ENCODE measurements around the gene AADACL4.
A peak's percentile ranks its signal among the peaks of the same experiment; 100 is the strongest.

AADACL4 gene

DNA sequence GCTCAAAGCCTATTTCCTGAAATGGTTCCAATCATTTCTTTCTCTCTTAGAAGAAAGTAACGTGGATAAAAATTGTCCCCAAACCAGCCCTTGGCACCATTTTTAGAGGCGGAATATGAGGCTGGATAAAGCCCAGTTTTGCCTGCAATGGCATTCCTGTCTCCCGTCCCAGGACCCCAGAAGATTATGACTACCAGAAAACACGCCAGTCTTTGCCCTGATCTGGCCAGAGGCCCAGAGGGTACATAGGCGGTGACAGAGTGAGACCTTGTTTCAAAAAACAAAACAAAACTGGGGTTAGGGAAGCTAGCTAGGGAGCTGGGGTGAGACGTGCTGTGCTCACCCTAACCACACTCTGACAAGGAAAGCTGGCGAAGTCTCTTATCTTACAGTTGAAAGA is at the start of gene AADACL4:
Gene AADACL4 (plus strand): TSS at position 301 of the 400 bp plus-strand sequence. CDS start 462 bp downstream, outside the sequence.
- no peak for DNase-seq

DNA sequence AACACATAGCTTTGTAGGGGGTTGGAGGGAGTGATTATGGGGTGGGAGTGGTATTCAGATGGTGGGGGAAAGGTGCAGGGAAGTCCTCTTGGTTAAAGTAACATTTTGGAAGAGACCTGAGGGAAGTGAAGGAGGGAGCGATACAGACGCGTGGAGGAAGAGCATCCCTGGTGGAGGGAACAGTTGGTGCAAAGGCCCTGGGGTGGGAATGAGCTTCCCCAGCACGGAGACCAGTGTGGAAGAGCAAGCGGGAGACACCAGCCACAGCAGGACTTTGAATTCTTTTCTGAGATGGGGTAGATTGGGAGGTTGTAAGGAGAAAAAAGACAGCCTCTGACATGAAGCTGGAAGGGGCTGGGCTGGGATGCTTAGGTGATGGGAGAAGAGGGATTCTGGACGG is 49.4 kb upstream of the AADACL4 start:
- no peak for DNase-seq

GRCh38 chr1:12594966-12595756 is 48.7 kb upstream of the AADACL4 start:
- DNase-seq = peak; percentile 41

DNA sequence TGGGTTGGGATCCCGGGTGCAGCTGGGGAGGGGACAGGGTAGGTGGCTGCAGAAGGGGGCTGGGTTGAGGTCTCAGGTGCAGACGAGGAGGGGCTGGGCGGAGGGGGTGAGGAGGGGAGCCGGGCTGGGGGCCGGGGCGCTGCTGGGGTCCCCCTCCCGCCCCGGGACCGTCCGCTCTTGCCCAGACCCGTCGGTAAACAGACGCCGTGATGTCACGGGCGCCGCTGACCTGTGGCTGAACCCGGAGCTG is 48.2 kb upstream of the AADACL4 start:
- DNase-seq = no peak

DNA sequence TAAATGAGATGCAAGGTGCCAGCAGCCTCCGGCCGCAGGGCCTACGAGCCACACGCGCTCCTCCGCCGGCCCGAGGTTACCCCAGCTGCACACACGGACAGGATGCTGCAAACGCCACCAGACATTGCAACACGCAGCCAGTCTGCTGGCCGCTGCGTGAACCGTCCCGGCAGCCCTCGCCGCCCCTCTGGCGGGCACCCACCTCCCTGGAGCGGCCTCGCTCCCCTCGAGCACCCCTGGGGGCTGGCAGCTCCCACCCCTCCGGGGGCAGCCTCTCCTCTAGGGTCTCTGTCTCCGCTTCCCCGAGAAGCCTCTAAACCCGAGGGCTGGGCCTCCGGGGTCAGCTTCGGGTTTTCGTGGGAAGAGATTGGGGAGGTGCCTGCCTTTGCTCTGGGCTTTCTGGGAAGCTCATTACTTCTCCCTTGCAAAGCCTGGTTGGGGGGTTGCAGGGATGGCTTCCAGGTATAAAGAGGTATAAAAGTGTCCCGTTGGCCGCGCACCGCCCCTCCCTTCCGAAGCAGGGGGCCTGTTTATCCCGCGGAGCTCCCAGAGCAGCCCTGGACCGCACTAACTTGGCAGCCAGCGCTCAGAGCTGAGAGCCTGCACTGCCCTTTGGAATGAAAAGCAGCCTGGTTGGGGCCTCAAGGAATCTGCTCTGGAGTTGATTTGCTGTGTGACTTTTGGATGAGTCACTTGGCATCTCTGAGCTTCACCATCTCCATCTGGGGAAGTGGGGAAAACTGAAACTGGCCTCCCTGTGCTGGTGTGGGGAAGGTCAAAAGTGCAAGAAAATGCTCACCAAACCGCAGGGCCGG is 47.7 kb upstream of the AADACL4 start:
- DNase-seq = peak; percentile 95

DNA sequence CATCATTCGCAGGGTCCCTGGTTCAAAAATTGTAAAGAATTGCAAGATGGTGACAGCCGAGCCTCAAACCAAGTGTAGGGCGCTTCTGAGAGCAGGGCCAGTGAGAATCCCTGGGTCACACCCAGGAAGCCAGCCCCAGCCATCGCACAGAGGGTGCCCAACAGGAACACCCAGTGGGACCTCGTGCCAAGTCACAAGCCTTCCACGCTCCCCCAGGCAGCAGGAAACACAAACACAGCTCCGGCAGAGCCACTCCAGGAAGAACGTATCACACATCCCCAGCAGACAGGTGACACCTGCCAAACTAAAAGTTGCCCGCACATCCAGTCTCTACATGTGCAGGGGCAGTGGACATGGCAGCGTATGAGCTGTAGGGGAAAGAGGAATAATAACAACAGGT is 46.1 kb upstream of the AADACL4 start:
- DNase-seq = no peak

GRCh38 chr1:12598974-12599373 is 44.9 kb upstream of the AADACL4 start:
- no peak for DNase-seq

DNA sequence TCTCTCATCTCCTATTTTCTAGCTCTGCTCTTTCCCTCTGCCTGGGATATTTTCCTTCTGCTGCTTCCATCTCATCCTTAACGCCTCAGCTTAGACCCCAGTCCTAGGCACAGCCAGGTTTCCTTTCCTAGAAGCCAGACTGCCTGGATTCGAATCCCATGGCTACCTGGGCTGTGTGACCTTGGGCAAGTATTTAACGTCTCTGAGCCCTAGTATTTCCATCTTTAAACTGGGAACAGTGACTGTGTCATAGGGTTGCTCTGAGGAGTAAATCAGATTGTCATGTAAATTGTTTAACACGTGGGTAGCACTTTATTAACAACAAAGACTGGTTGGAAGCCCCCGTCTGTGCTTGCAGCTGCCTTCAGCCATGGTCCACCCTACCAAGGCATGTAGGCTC is 44.2 kb upstream of the AADACL4 start:
- no peak for DNase-seq

GRCh38 chr1:12600335-12600734 is 43.5 kb upstream of the AADACL4 start:
- no peak for DNase-seq

DNA sequence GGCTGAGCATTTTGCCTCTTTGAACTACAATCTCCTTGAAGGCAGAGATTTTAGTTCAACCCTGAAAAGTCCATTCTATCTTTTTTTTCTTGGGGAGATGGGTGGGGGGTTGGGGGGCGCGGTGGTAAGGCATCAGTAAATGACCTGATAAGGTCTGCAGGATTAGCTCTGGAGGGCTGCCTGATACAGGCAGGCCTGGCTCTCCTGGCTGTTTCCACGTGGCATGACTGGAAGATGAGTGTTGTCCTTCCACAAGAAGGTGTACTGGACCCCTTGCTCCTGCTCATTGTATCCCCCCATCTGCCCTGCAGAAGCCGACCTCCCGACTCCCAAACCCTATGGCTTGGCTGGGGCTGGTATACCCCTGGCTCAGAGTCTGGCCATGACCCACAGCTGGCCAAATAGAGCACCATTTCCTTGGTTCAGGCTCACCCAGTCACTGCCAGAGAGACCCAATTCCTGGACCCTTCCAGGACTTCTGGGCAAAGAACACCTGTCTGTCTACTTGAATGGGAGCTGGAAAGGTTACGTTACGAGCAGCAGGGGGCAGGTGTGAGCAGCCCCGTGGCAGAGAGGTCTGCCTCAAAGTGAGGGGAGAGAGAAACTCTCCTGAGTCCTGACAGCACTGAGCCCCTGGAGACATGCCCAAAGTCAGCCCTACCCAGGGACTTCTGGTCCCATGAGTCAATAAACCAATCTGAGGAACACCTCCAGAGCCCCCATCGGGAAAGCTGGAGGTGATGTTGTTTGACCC is 42.8 kb upstream of the AADACL4 start:
- DNase-seq = no peak

DNA sequence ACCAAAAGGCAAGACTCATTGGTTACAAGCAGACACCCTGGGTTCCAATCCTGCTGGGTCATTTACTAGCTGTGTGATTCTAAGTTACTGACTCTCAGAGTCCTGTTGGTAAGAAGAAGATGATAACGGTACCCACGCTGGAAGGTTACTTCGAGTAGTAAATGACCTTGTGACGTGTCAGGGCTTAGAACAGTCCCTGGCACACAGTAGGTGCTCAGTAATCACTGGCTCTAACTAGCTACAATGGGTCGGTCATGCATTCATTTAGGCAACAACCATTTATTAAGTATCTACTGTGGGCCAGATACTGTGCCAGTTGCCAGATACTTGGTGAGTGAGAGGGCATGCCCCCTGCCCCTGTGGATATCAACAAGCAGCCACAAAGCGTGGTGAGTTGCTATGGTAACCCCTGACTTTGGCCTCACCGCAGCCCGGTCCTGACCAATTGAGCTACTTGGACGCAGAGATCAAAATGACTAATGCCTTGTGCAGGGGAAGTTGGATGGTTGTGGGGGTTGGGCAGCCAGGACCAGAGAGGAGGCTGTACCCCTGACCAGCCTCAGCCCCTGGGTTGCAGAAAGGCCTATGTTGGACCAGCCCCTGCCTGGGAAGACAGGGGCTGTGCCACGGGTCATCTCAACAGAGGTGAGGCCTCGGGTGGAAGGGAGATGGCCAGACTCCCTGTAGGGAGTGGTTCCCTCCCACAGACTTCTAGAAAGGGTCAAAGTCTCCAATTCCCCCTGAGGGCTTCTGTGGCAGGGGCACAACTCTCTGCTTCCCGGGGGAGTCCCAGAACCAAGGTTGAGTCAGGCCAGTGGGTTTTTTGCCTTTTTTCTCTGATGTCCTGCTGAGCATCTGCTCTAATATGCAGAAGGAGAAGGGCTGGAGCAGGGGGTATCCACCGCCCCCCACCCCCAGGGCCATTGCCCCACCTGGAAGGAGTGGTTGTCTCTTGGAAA is 41.9 kb upstream of the AADACL4 start:
- no peak for DNase-seq

DNA sequence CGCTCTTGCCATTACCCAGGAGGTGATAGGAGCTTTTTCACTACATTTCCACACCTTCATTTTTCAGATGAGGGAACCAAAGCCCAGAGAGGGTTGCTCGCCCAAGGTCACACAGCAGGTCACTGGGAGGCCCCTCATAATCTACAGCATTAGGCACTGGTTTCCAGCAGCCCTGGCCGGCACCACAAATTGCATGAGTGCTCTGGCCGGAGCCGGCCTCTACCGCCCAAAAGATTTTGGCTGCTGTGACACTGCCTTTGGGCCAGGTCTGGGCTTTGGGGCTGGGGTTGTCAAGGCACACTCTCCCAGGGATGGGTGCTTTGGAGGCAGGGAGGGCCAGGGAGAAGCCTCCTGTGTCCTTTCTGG is 41.2 kb upstream of the AADACL4 start:
- DNase-seq = no peak

- no peak for DNase-seq
Observed at GRCh38 chr1:12603224-12603623, 40.7 kb upstream of the AADACL4 start.

- DNase-seq = peak; percentile 97
Observed at GRCh38 chr1:12604114-12604874, 39.6 kb upstream of the AADACL4 start.

DNA sequence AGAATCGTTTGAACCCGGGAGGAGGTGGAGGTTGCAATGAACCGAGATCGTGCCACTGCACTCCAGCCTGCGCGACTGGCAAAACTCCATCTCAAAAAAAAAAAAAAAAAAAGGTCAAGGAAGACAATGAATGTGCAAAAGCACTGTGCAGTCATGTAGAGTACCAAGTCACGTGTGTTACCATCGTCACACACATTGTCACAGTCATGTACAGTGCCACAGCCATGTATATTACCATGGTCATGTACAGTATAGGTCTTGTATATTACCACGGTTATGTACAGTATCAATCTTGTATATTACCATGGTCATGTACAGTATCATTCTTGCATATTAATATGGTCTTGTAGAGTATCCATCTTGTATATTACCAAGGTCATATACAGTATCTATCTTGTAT is 38.9 kb upstream of the AADACL4 start:
- DNase-seq = no peak

DNA sequence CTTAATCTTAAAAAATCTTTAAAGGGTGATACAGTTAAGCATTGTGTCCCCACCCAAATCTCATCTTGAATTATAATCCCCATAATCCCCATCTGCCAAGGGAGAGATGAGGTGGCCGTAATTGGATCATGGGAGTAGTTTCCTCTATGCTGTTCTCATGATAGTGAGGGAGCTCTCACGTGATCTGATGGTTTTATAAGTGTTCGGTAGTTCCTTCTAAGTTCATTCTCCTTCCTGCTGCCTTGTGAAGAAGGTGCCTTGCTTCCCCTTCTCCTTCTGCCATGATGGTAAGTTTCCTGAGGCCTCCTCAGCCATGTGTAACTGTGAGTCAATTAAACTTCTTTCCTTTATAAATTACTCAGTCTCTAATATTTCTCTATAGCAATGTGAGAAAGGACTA is 36.6 kb upstream of the AADACL4 start:
- DNase-seq = no peak

GRCh38 chr1:12608311-12608957 is 35.5 kb upstream of the AADACL4 start:
- DNase-seq = no peak

DNA sequence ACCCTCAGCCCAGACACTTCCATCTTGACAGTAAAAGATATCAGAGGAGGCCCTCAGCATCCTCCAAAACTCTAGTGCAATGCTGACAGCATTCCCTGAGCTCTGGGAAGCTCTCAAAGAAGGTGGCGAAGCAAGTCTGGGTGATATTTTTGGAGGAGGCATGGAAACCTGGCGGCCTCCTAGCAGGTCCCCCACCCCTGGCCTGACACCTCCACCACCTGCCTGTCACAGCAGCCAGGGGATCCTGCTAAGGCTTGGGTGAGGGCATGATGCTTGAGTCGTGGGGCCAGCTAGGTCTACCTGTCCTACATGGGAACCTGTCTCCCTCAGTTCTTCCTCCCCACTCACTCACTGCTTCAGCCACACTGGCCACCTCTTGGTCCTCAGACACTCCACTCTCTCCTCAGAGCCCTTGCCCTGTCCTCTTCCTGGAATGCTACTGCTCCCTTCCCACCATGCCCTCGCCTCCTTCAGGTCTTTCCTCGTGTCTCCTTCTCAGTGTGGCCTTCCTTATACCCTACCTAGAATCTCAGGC is 34.3 kb upstream of the AADACL4 start:
- no peak for DNase-seq

DNA sequence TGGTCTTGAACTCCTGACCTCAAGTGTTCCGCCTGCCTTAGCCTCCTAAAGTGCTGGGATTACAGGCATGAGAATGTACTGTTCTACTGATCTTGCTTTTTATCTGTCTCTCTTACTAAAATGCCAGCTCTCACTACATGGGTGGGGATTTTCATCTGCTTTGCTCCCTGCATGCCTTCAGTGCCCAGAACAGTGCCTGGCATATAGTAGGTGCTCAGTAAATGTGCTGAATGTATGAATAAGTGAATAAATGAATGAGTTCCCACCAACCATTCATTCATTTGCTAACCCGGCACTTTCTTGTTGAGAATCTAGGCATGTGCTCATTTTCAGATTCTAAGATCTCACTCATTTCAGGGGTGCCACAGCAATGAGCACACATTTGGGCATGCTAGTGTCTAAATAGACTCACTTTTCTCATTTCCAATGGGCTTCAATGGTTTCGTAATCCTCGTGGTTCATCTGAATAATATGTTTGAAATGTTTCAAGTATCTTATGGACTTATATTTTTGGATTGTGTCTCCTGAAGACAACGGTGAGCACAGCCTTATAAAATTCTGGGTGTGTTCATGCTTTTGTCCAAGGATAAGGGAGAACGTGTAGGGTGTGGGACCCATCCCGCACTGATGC is 33.5 kb upstream of the AADACL4 start:
- peak; percentile 56 for DNase-seq

- no peak for DNase-seq
Observed at GRCh38 chr1:12610941-12611340, 32.9 kb upstream of the AADACL4 start.

DNA sequence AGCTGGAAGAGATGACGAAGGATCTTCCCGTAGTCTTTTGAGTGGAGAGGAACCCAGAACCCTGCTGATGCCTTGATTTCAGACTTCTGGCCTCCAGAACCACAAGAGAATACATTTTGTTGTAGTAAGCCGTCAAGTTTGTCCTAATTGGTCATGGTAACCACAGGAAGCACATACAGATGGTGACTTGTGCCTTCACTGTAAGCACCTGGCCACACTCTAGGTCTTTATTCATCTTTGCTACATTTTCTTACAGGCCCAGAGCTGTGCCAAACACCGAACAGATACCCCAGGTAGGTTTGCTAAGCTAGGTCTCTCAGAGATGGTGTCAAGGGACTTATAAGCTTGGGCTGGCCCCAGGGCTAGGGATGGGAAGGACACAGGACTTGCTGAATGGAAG is 30.7 kb upstream of the AADACL4 start:
- DNase-seq = no peak

Measured in EL (cell line).